Stimulated activated CD8-positive, alpha-beta memory T cell treated with anti-CD3 and anti-CD28 coated beads, Interleukin-12 subunit alpha, Interleukin-12 subunit beta, amount 100 ng/mL, for 4 hours (primary cell): Measurements from ENCODE around the gene TRMT11.
"Not testable (repeated sequence)": the region's sequence is repeated elsewhere in the genome, so short reads cannot be mapped to it uniquely, and the experiment has no call there.

Source experiments
- DNase-seq: peaks from one replicate; pipeline ENCODE4 v3.0.0-alpha.2; 2020; ENCODE audit warnings: low read depth

Gene TRMT11

DNA sequence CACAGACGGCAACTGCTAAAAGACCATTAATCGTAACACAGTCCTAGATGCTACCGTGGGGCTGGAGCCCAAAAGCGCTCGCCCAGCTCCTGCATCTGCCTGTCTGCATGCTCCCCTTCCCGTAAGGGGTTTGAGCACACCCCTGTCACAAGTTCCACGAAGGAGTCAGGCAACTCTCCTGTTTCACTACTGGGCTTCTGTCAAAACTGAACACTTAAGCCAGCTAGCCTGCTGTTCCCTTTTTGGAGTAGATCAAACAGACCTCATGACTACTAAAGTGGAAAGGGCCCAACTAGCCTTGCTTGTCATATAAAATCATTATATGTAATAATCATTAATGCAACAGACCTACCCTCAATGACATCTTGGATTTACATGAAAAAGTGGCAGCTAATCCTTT, 61.3 kb downstream of the TRMT11 start:
- DNase-seq: no peak

DNA sequence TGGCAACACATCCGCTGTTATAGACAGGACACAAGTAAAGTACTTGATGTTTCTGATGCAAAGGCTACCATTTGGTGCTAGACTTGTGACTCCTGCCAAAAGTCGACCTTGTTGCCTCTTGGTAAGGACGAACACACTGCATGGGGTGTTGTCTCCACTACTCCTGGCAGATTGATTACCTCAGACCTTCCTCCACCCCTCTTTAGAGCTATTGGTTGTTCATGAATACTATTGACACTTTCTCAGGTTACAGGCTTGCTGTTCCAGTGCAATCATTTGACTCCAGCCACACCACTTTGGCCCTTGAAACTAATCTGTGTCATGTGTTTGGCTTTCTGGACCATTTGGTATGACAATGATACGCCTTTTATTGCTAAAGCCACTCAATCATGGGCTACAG, 62.3 kb downstream of the TRMT11 start:
- DNase-seq: no peak

DNA sequence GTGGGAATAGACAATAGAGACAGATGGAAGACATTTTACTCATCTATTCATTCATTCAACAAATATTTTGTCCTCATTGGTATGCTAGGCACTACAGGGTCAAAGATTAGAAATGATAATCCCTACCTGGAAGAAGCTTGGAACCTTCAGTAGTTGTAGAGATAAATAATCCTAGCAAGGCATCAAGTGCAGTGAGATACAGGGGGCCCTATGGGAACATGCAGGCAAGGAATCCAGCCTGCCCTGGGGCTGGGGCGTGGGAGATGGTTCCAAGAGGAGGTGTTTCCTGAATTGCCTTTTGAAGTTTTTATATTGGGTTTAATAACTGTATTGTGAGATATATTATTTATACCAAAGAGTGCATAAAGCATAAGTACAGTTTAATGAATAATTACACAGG, 64.5 kb downstream of the TRMT11 start:
- no peak for DNase-seq

DNA sequence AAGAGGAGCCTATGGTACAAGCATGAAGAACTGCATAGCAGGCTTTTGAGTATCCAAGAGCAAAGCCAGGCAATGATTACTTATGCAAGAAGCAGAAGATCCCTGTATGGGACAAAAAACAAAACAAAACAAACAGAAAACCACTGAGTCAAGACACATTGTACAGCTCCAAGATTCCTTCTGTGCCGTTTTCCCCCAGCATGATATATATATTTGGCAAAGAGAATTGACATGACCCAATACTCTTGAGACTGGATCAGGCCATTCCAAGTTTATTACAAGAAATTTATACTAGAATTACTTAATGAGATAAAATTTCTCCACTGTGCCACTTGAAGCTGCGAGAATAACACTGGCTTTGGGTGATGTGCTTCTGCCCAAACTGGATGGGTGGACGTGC, 65.5 kb downstream of the TRMT11 start:
- no peak for DNase-seq

DNA sequence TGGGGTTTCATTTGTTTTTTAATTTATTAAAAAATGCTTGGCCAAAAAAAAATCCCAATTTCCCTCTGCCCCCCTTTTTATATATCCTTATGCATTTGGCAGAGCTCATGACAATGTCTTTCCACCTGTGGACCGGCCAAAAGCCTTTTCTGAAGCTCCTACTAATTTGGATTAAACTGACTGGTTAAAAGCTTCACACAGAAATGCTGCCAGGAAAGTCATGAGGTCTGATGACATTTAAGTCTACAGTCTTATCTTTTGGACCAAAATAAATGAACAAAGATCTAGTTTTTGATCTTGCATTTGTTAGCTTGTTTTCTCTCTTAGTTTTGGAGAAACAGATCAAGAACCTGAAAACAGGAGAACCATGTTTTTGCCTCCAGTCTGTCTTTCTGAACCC, 66.1 kb downstream of the TRMT11 start:
- no peak for DNase-seq

DNA sequence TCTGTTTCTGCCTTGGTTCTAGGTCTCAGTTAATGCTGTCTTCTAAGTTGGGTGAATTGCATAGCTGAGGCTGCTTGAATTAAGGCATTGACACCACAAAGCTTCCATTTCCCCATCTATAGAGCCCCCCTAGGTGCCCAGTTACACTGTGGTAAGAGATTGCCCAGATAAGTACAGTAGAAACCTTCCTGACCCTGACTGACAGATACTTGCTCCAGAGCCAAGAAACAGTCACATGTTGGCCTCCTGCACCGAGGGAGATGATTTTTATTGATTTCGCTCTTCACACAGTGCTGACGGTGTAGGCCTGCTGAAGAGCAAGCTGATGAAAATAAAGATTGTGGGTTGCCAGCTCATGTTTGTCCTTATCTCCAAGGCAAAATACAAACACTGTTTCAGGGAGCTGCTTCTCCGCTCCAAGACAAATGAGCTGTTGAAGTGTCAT, 67.9 kb downstream of the TRMT11 start:
- no peak for DNase-seq

DNA sequence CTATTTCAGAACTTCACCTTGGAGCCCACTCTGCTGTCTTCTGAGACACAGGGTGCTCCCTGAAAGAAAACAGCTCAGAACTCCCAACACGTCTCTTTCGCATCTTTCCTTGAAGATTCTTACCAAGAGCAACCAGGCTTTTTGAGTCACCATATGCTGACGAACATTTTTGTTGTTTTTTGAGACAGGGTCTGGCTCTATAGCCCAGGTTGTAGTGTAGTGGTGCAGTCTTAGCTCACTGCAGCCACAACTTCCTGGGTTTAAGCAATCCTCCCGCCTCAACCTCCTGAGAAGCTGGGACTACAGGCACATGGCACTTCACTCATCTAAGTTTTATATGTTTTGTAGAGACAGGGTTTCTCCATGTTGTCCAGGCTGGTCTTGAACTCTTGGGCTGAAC, 68.5 kb downstream of the TRMT11 start:
- no peak for DNase-seq

DNA sequence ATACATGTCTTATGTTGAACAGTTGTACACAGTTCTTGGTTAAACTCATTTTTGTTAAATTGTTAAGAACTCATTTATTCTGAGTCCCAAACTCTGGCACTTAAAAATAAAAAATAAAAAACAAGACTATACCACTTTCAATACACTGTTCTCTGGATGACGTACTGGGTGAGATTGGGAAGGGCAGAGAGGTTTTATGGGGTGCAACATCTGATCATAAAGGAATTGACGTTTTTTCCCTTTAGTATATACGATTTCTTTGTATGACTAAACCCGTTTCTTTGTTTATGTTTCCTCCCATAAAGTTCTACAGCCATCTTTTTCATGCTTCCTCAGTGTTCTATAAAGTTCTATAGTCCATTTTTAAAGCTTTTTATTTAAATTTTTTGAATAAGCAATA, 69.1 kb downstream of the TRMT11 start:
- no peak for DNase-seq

DNA sequence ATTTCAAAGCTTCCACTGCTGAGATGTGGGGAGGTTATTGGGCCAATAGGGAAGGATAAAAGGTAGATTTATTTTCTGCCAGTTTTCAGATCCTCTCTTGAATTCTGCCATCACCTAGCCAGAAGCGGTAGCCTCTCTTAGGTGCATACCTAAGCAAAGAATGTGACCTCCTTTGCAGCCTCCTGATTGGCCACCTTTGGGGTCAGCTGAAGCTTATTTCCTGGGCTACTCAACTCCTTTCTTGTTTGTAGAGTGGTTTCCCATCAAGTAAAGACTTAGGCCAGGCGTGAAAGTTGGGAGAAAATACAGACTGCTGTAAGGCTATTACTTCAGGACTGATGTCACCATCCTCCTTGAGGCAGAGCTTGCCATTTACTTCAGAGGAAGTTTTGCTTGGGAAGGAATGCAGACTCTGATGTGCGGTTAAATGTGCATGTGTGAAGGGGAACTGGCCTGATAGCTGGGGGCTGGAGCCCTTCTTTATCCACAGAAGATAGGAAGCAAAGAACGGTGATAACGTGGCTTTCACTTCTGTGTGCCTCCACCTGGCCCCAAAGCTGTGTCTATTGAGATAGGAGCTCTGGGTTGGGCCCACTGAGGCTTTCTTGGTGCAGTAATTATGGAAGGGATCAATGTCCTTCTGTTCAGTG, 70.1 kb downstream of the TRMT11 start:
- DNase-seq: no peak

DNA sequence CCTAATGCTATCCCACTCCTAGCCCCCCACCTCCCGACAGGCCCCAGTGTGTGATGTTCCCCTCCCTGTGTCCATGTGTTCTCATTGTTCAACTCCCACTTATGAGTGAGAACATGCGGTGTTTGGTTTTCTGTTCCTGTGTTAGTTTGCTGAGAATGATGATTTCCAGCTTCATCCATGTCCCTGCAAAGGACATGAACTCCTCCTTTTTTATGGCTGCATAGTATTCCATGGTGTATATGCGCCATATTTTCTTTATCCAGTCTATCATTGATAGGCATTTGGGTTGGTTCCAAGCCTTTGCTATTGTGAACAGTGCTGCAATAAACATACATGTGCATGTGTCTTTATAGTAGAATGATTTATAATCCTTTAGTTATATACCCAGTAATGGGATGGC, 71.7 kb downstream of the TRMT11 start:
- DNase-seq: not testable (repeated sequence)

DNA sequence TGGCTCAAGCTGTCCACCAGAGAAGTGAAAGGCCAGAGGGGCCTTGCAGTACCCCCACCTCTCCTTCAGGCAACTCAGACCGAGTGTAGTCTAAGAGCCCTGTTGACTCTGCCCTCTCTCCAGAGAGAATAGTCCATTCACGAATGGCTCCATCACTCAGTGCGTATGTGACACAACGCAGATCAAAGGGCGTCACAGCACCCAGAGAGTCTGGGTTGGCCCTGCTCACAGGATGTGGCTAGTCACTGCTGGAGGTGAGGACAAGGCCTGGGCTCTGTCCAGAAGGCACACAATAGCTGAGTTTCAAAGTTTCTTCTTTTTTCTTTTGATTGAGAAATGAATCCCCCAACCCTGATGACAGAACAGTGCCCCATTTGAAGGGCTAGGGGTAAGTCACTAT, 74.1 kb downstream of the TRMT11 start:
- no peak for DNase-seq

DNA sequence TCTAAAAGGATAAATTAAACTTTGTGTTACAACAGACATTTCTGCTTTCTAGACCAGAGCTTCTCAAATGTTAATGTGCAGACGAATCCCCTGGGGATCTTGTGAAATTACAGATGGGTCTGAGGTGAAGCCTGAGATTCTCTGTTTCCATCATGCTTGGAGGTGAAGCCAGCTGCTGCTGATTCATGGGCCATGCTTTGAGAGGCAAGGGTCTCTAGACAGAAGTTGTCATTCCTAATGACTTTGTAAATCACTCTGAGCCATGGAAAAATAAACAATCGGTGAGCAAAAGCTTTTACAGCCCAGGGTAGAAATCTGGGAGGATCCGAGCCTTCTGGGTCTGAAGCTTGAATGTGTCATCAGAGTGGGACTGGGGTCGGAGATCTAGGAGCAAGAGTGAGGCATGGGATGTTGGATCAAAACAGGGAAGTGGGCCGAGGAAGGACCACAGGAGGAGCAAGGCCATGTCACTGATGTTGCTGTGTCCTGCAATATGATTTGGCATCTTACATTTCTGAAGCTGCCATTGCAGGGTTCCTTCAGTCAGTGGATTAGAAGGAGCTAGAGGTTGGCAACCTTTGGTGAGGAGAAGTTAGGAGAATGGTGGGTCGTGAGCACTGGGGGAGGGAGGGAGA, 77.3 kb downstream of the TRMT11 start:
- no peak for DNase-seq

DNA sequence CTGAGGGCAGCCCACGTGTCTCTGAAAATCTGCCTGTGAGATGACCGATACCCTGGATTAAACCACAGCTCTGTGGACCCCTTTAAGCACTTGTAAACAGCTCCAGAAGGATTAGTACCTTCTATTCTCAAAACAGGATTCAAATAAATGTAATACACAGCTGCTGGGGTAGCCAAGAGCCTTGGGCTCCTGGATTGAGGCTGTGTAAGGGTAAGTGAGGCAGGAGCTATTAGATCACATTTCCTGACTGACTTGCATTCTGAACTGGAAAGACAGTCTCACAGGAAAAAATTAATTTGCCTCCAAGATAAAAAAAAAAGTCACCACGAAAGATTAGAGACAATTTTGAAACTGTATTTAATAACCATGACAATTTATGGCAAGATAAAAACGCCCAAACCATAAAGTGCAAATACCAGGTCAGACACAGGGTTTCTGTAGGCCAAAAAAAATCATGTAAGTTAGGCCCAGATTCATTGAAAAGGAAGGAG, 78.0 kb downstream of the TRMT11 start:
- no peak for DNase-seq

DNA sequence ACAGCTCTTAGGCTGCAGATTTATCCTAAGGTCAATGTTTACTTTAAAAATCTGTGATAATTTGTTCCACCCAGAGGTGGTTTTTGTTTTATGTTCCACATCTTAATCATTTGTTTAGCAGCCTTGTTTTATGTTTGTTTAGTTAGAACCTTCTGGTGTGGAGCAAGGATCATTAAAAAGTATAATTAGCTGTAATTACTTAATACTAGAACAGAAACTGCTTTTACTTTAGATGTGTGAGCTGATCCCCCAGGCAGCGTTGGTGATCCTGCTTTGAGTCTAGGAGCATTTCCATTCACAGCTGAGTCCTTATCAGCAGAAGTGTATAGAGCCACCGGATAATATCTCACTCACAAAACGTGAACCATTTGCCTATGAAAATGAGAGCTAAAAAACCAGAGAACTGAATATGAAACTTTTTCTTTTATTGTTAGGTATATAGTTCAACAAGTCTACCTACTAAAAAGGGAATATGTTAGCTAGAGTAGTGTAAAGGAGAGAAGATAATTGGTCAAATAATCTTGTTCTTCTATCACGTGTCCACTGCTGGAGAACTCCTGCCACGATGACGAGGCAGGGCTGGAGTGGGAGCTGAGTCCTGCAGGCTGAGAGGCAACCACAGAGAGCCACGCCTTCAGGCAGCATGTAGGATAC, 78.5 kb downstream of the TRMT11 start:
- DNase-seq: no peak

DNA sequence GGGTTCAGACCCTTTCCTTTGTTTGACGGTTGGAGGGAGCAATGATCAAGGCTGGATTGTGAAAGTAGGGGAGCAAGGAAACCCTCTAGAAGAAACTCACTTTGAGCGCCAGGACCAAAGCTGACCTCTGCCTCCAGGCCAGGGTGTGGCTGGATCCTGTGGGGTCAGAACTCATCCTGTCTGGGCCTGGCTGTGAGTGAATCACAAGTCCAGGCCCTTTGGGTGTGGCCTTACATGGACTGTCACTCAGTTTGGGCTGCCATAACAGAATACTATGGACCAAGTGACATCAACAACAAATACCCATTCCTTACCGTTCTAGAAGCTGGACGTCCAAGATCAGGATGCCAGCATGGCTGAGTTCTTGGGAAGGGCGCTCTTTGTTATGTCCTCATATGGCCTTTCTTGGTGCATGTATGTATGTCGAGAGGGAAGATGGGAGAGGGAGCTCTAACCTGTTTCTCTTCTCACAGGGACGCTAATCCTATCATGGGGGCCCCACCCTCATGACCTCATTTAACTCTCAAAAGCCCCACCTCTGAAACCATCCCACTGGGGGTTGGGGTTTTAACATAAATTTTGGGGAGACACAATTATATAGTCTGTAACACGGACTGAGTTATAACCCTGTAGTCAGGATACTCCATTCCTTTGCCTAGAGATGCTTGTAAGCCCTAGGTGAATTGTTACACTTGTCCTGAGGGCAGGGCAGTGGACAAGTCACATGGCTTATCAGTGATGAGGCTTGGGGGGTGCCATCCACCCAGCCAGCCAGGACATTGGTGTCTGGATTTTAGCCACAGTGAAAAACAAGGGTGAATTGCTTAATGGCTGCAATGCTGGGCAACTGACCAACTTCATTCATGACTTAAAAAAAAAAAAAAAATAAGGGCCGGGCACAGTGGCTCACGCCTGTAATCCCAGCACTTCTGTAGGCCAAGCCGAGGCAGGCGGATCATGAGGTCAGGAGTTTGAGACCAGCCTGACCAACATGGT, 80.0 kb downstream of the TRMT11 start:
- DNase-seq: no peak

DNA sequence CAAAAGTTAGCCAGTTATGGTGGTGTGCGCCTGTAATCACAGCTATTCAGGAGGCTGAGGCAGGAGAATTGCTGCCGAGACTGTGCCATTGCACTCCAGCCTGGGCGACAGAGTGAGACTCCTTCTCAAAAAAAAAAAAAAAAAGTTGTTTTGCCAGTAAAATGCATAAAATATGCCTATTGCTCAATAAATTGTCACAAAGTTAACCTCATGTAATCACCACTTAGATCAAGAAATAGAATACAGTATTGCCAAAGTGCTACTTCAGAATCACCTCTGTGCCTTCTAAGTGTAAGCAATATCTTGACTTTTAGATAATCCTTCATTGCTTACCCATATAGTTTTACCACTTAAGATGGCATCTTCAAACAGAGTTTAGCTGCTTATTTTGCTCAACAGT, 80.7 kb downstream of the TRMT11 start:
- DNase-seq: no peak

DNA sequence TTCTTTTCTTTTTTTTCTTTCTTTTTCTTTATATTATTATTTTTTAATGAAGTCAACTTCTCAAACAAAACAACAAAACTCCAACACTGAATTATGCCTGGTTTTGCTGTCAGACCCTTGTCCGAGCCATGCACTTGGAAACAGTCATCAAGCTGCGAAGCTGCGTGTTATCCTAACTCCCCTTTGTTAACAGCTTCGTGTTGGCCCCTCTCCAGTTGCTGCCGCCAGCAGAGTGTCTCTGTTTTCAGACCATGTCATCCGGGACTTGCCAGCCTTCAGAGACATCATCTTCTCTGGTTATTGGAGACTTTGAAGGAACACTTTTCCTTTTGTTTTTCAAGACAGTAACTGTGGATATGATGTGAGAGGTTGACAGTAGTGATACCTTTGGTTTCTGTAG, 83.1 kb downstream of the TRMT11 start:
- no peak for DNase-seq

DNA sequence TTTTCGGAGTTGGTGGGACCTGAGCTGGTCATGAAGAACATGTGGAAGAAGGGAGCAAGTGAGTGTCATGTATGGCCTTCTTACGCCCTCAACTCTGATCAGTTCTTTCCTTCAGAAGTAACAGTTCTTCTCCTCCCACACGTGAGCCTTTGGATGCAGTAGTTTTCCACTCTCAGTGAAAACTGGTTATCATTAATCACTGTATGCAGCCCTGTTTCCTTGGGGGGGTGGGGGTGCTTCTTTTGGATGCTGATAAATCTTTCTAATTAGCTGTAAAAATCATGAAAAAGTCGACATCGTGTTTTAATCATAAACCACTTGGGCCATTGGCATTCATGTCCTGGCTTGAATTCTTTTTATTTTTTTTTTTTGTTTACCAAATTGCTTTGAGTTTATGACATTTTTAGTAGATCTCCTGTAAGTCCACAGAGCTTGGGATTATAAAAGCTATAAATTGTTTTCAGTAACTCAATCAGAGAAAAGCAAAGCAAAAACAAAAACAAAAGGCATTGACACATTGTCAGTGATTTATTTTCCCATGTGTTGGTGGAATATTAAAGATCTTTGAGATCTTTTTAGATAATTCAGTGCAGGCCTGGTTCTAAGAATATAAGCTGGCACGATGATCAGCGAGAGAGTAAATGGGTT, 84.8 kb downstream of the TRMT11 start:
- no peak for DNase-seq

DNA sequence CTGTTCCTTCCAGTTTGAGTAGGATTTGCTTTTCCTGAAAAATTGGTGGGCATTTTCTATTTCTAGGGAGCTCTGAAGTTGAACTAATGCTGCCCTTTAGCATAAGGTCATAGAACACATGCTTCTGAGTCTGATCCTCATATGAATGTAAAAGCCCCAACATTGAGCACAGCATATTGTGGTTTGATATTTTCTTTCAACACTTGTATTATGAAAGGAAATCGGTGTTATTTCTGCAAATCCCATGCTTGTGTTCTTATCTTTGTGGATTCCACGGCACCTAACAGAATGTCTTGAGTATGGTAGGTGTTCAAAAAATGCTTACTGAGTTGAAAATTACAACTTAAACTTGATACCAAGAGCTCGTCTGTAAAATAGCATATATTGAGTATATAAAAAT, 85.8 kb downstream of the TRMT11 start:
- DNase-seq: no peak

DNA sequence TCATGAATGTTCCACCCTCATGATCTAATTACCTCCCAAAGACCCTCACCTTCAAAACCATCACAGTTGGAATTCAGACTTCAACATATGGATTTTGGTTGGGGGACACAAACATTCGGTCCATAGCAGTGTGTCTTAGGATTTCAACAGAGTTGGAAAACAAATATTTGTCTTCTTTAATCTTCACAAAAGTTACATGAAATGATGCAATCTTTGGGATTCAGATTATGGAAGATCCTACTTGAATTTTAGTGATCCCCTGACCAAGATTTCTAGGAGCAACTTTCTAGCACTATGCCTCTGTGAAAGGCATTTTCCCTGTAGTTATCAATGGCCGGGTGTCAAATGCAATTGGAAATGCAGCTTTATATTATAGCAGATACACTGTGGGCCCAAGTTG, 86.5 kb downstream of the TRMT11 start:
- DNase-seq: no peak

DNA sequence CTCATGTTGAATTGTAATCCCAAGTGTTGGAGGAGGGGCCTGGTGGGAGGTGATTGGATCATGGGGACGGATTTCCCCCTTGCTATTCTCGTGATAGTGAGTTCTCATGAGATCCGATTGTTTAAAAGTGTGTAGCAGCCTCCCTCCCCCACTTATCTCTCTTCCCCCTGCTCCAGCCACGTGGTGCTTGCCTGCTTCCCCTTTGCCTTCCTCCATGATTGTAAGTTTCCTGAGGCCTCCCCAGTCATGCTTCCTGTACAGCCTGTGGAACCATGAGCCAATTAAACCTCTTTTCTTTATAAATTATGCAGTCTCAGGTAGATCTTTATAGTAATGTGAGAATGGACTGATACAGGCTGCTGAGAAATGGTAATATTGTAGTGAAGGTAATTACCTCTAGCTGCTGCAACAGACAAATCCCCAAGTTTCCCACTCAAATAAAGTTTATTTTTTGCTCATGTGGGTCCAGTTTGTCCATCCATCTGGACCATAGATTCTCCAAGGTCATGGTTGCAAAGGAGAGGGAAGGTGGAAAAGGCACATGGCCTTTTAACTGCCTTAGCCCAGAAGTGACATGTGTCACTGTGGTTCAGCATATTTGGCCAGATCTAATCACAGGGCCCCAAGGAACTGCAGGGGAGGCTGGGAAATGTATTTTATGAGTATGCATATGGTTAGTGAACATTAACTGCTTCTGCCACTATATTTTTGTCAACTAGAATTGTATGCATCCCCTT, 89.2 kb downstream of the TRMT11 start:
- no peak for DNase-seq
